NB4 (cell line): ENCODE measurements around the gene ZNF761.

Source experiments
- CTCF ChIP-seq: IDR thresholded peaks from one replicate; pipeline ENCODE4 v1.5.1; 2012; ENCODE audit warnings: low read depth, low read length
- POLR2A ChIP-seq: IDR thresholded peaks from 2 replicates; pipeline ENCODE4 v1.6.1; 2011; ENCODE audit warnings: mild to moderate bottlenecking; ENCODE audit not compliant: insufficient read length; ENCODE audit errors: extremely low read depth

GRCh38 chr19:53394522-53394973 lies 37.2 kb upstream of the ZNF761 start:
- TF ChIP-seq CTCF, result no peak
- TF ChIP-seq POLR2A, result no peak
